DOHH2 (cell line): ENCODE results near the gene ABCF3.

ENCODE experiments used
- EZH2phosphoT487 ChIP-seq: fragments of 200-600 bp; sonication (generic); IDR thresholded peaks from 2 replicates; pipeline ENCODE4 v1.6.1; 2017; ENCODE audit warnings: borderline replicate concordance, mild to moderate bottlenecking, antibody characterized with exemption, low read length, moderate library complexity, mixed read lengths
- TF ChIP-seq, protein P1 (sequence below): fragments of 200-600 bp; sonication (generic); IDR thresholded peaks from one replicate; pipeline ENCODE4 v1.5.1; 2014; ENCODE audit warnings: antibody characterized with exemption, mild to moderate bottlenecking, low read depth, low read length; ENCODE audit not compliant: poor library complexity, severe bottlenecking

DNA sequence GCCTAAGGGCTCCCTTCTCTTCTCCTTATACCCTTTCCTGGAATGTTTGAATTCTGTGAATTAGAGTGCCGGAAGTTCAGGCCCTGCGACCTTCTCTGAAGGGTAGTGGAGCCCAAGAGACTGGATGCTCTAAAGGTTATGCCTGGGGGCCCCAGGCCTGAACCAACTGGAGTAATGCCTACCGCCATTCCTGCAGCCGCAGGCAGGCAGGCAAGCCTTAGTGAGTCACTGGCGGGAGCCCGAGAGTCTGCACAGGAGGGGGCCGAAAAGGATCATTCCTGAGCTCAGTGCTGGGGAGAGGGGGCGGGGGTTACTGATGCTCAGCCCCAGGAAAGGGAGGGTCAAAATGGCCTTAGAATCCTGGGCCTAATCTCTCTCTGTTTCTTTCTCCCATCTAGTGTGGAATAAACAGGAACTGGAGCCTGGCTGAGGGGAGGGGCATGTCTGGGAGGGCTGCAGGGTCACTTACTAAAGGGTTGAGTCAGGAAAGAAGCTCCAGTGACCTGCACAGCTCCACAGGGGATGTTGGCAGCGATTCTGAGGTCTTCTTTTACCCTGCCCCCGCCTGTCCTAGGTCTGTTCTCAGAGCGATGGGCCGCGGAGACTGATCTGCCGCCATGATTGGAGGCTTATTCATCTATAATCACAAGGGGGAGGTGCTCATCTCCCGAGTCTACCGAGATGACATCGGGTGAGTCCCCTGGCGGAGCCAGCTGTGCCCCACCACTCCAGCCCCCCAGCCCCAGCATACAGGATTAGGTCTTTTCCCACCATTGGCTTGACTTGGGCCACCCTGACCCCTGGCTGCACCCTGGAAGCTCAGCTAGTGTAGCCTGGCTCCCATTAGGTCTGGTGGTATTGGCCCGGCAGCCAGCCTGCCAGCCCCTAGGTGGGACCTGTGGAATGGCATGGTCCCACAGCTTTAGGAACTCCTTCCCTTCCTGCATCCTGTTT lies 9.3 kb upstream of the ABCF3 start:
- TF ChIP-seq, protein P1, sequence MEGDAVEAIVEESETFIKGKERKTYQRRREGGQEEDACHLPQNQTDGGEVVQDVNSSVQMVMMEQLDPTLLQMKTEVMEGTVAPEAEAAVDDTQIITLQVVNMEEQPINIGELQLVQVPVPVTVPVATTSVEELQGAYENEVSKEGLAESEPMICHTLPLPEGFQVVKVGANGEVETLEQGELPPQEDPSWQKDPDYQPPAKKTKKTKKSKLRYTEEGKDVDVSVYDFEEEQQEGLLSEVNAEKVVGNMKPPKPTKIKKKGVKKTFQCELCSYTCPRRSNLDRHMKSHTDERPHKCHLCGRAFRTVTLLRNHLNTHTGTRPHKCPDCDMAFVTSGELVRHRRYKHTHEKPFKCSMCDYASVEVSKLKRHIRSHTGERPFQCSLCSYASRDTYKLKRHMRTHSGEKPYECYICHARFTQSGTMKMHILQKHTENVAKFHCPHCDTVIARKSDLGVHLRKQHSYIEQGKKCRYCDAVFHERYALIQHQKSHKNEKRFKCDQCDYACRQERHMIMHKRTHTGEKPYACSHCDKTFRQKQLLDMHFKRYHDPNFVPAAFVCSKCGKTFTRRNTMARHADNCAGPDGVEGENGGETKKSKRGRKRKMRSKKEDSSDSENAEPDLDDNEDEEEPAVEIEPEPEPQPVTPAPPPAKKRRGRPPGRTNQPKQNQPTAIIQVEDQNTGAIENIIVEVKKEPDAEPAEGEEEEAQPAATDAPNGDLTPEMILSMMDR: no peak
- no peak for TF ChIP-seq EZH2phosphoT487
